H9 (cell line): ENCODE data around the gene VAV2. TPM values are rescaled to one million over a fixed set of nuclear protein-coding genes. Genes with fewer than 3 reads are reported as not detected.

Experiments
- DNase-seq: peaks from one replicate; pipeline ENCODE4 v3.0.0-alpha.2; 2017
- H2AFZ ChIP-seq: one replicate; pipeline ENCODE4 v1.6.1; 2013; ENCODE audit warnings: mild to moderate bottlenecking, low read length, control low read depth, moderate library complexity
- H2AK5ac ChIP-seq: 2 replicates; pipeline ENCODE4 v1.6.1; 2013; ENCODE audit warnings: low read length, control low read depth, mixed read lengths; ENCODE audit not compliant: insufficient read length
- H2BK120ac ChIP-seq: one replicate; pipeline ENCODE4 v1.6.1; 2013; ENCODE audit warnings: low read depth, mild to moderate bottlenecking, low read length, control low read depth, inconsistent platforms; ENCODE audit not compliant: poor library complexity, severe bottlenecking
- H2BK12ac ChIP-seq: 2 replicates; pipeline ENCODE4 v1.6.1; 2013; ENCODE audit warnings: low read length, control low read depth, mixed read lengths, low read depth; ENCODE audit not compliant: insufficient read length
- H2BK15ac ChIP-seq: 2 replicates; pipeline ENCODE4 v1.6.1; 2013; ENCODE audit warnings: low read depth, low read length, control low read depth
- H2BK20ac ChIP-seq: one replicate; pipeline ENCODE4 v1.6.1; 2013; ENCODE audit warnings: low read depth, mild to moderate bottlenecking, low read length, control low read depth, inconsistent platforms; ENCODE audit not compliant: poor library complexity, severe bottlenecking
- H2BK5ac ChIP-seq: 2 replicates; pipeline ENCODE4 v1.6.1; 2013; ENCODE audit warnings: low read length, control low read depth, mixed read lengths; ENCODE audit not compliant: insufficient read length
- H3K14ac ChIP-seq: 2 replicates; pipeline ENCODE4 v1.6.1; 2013; ENCODE audit warnings: low read length, control low read depth; ENCODE audit not compliant: insufficient read depth
- H3K18ac ChIP-seq: 2 replicates; pipeline ENCODE4 v1.6.1; 2013; ENCODE audit warnings: low read depth, mild to moderate bottlenecking, mixed read lengths, low read length, control low read depth; ENCODE audit not compliant: insufficient read length
- H3K23ac ChIP-seq: 2 replicates; pipeline ENCODE4 v1.6.1; 2013; ENCODE audit warnings: low read length, control low read depth, mixed read lengths, low read depth; ENCODE audit not compliant: insufficient read length
- H3K23me2 ChIP-seq: 2 replicates; pipeline ENCODE4 v1.6.1; 2013; ENCODE audit warnings: low read depth, mild to moderate bottlenecking, mixed read lengths, low read length, control low read depth; ENCODE audit not compliant: insufficient read length, poor library complexity, severe bottlenecking
- H3K27ac ChIP-seq: 2 replicates; pipeline ENCODE4 v1.5.1; 2013; ENCODE audit warnings: low read length, control low read depth, mixed read lengths, low read depth; ENCODE audit not compliant: insufficient read length
- H3K27me3 ChIP-seq: 2 replicates; pipeline ENCODE4 v1.6.1; 2013; ENCODE audit warnings: low read length, control low read depth, inconsistent platforms; ENCODE audit not compliant: insufficient read depth
- H3K4ac ChIP-seq: 2 replicates; pipeline ENCODE4 v1.6.1; 2013; ENCODE audit warnings: low read depth, mild to moderate bottlenecking, control low read depth, inconsistent platforms, low read length, moderate library complexity
- H3K4me1 ChIP-seq: 2 replicates; pipeline ENCODE4 v1.6.1; 2013; ENCODE audit warnings: low read length, control low read depth, inconsistent platforms; ENCODE audit not compliant: insufficient read depth
- H3K4me2 ChIP-seq: 2 replicates; pipeline ENCODE4 v1.6.1; 2013; ENCODE audit warnings: low read length, control low read depth, mixed read lengths; ENCODE audit not compliant: insufficient read length, insufficient read depth
- H3K56ac ChIP-seq: 2 replicates; pipeline ENCODE4 v1.6.1; 2013; ENCODE audit warnings: low read depth, mild to moderate bottlenecking, mixed read lengths, low read length, control low read depth; ENCODE audit not compliant: insufficient read length
- H3K79me1 ChIP-seq: 2 replicates; pipeline ENCODE4 v1.6.1; 2013; ENCODE audit warnings: low read depth, mild to moderate bottlenecking, moderate library complexity, low read length, control low read depth, inconsistent platforms; ENCODE audit not compliant: insufficient read depth, poor library complexity, severe bottlenecking
- H3K79me2 ChIP-seq: 2 replicates; pipeline ENCODE4 v1.6.1; 2013; ENCODE audit warnings: low read length, control low read depth, inconsistent platforms; ENCODE audit not compliant: insufficient read depth
- H3K9ac ChIP-seq: 2 replicates; pipeline ENCODE4 v1.6.1; 2013; ENCODE audit warnings: low read length, control low read depth, mixed read lengths; ENCODE audit not compliant: insufficient read length; ENCODE audit errors: extremely low read depth
- H3K9me3 ChIP-seq: one replicate; pipeline ENCODE4 v1.6.1; 2013; ENCODE audit warnings: low read depth, low read length, inconsistent platforms; ENCODE audit not compliant: control insufficient read depth
- H3T11ph ChIP-seq: one replicate; pipeline ENCODE4 v1.6.1; 2013; ENCODE audit warnings: mild to moderate bottlenecking, low read length, control low read depth, inconsistent platforms
- H4K20me1 ChIP-seq: one replicate; pipeline ENCODE4 v1.6.1; 2013; ENCODE audit not compliant: control insufficient read depth, insufficient read length, insufficient read depth
- H4K5ac ChIP-seq: 2 replicates; pipeline ENCODE4 v1.6.1; 2013; ENCODE audit warnings: low read depth, mild to moderate bottlenecking, mixed read lengths, low read length, control low read depth; ENCODE audit not compliant: insufficient read length
- H4K8ac ChIP-seq: replicated peaks from 2 replicates; pipeline ENCODE4 v1.6.1; 2013; ENCODE audit warnings: low read length, control low read depth, mixed read lengths, low read depth; ENCODE audit not compliant: insufficient read length
- H4K91ac ChIP-seq: 2 replicates; pipeline ENCODE4 v1.6.1; 2013; ENCODE audit warnings: low read depth, mild to moderate bottlenecking, moderate library complexity, mixed read lengths, low read length, control low read depth; ENCODE audit not compliant: insufficient read length
- H3K27ac Mint-ChIP-seq, 3 experiments: 2 replicates in 2 of 3; 3 replicates in 1 of 3; pipeline ENCODE4 v1.8.0; 2020 to 2021; ENCODE audit warnings: mixed read lengths in 3 of 3, mild to moderate bottlenecking in 1 of 3, moderate library complexity in 1 of 3
- H3K27me3 Mint-ChIP-seq: 2 replicates; pipeline ENCODE4 v1.8.0; 2021; ENCODE audit warnings: low read depth, mild to moderate bottlenecking, moderate library complexity, mixed read lengths
- H3K36me3 Mint-ChIP-seq, 3 experiments: 2 replicates in 2 of 3; 3 replicates in 1 of 3; pipeline ENCODE4 v1.8.0; 2020 to 2021; ENCODE audit warnings: low read depth in 3 of 3, mixed read lengths in 3 of 3; ENCODE audit not compliant: insufficient read depth in 1 of 3
- H3K4me1 Mint-ChIP-seq, 2 experiments: 2 replicates each; pipeline ENCODE4 v1.8.0; 2020; ENCODE audit warnings: mixed read lengths in 2 of 2
- H3K4me3 Mint-ChIP-seq, 2 experiments: 2 replicates in 1 of 2; 3 replicates in 1 of 2; pipeline ENCODE4 v1.8.0; 2020 to 2021; ENCODE audit warnings: mild to moderate bottlenecking in 2 of 2, mixed read lengths in 2 of 2, moderate library complexity in 1 of 2
- H3K9me3 Mint-ChIP-seq, 2 experiments: 2 replicates in 1 of 2; 3 replicates in 1 of 2; pipeline ENCODE4 v1.8.0; 2020; ENCODE audit warnings: mild to moderate bottlenecking in 2 of 2, mixed read lengths in 2 of 2, moderate library complexity in 1 of 2
- CTCF ChIP-seq: fragments of 200-600 bp; sonication (generic); conservative IDR thresholded peaks from 3 replicates; pipeline ENCODE4 v1.8.0; 2021; ENCODE audit warnings: antibody characterized with exemption, mild to moderate bottlenecking
- WGBS: extraction: QIAGEN DNeasy Blood & Tissue Kit; methylation state at CpG from one replicate; pipeline ENCODE4 v1.1.7; 2013; ENCODE audit warnings: missing lambda C conversion rate, low lambda C conversion rate, mixed read lengths; ENCODE audit not compliant: insufficient read length; ENCODE audit errors: extremely low coverage; 5-methylcytosine and 5-hydroxymethylcytosine counted together
- total RNA-seq: library from RNA; stranded (reverse); gene quantifications from 2 replicates; pipeline ENCODE4 v1.2.1, GENCODE V29; 2021

VAV2 gene
- total RNA-seq, 1 experiment from 2014 or later = 58.7 TPM

- Histone ChIP-seq H3K27ac (no peak overlapping the region), H2BK12ac (no peak overlapping the region), H2AK5ac (no peak overlapping the region), H2AFZ (no peak overlapping the region), H3K56ac (no peak overlapping the region), H3K23ac (no peak overlapping the region), H2BK15ac (no peak overlapping the region), H3K4me2 (no peak overlapping the region), H2BK5ac (no peak overlapping the region), H3K9ac (no peak overlapping the region), H3K79me1 (peaks cover 4% of the 10 kb centered on the region), H3K4me1 (no peaks in the 10 kb centered on the region; the same call in 1 of the 2 replicates), H4K20me1 (no peaks in the 10 kb centered on the region), H4K8ac (no peak overlapping the region), H4K91ac (no peak overlapping the region), H3K9me3 (no peaks in the 10 kb centered on the region), H4K5ac (no peak overlapping the region), H3K18ac (no peak overlapping the region), H3K27me3 (no peaks in the 10 kb centered on the region), H2BK20ac (no peak overlapping the region), H3K14ac (no peak overlapping the region; the same call in 1 of the 2 replicates), H3K4ac (no peak overlapping the region), H2BK120ac (no peak overlapping the region), H3T11ph (no peak overlapping the region), H3K23me2 (no peaks in the 10 kb centered on the region), H3K79me2 (peaks cover 41% of the 10 kb centered on the region; the same call in 1 of the 2 replicates)
- peaks cover 0 to 5% (median 5%) of the 10 kb centered on the region in 3 experiments; a peak in 4 of 7 replicates for H3K36me3 Mint-ChIP-seq
- peak overlapping the region in 1 of 3 experiments; percentile 85; a peak in 1 of 7 replicates for H3K27ac Mint-ChIP-seq
- TF ChIP-seq CTCF = no peak
- H3K9me3 Mint-ChIP-seq = no peaks in the 10 kb centered on the region; a peak in 2 of 5 replicates
- no peak overlapping the region for H3K4me3 Mint-ChIP-seq
- WGBS = no CpG with 5 or more reads among the region's 28 CpGs
- DNase-seq = no peak
- no peaks in the 10 kb centered on the region for H3K27me3 Mint-ChIP-seq
- H3K4me1 Mint-ChIP-seq = peaks cover 46 to 53% of the 10 kb centered on the region in 2 experiments
Observed at GRCh38 chr9:133981958-133982681, 10.0 kb downstream of the VAV2 start.
